Measurements from ENCODE around the gene ENTPD1.
"Not testable (repeated sequence)": the region's sequence is repeated elsewhere in the genome, so short reads cannot be mapped to it uniquely, and the experiment has no call there.

Gene ENTPD1

GRCh38 chr10:95756041-95756761 is at the start of gene ENTPD1:
TSS of gene ENTPD1 (plus strand) at chr10:95756163. CDS start at chr10:95756240, 77 bp downstream.
- DNase-seq (ENCODE audit: low read depth in 1 of 2, low spot score in 1 of 2), result no peak

GRCh38 chr10:95706573-95706972 is 49.4 kb upstream of the ENTPD1 start:
- no peak for DNase-seq (ENCODE audit: low read depth in 1 of 2, low spot score in 1 of 2)

- DNase-seq (ENCODE audit: low read depth in 1 of 2, low spot score in 1 of 2), result no peak
Observed at GRCh38 chr10:95706990-95707389, 49.0 kb upstream of the ENTPD1 start.

GRCh38 chr10:95711492-95711891 is 44.5 kb upstream of the ENTPD1 start:
- no peak for DNase-seq (ENCODE audit: low read depth in 1 of 2, low spot score in 1 of 2)

- DNase-seq (ENCODE audit: low read depth in 1 of 2, low spot score in 1 of 2), result no peak
Observed at GRCh38 chr10:95716466-95716865, 39.5 kb upstream of the ENTPD1 start.

- DNase-seq (ENCODE audit: low read depth in 1 of 2, low spot score in 1 of 2), result no peak
Observed at GRCh38 chr10:95716866-95717265, 39.1 kb upstream of the ENTPD1 start.

- DNase-seq (ENCODE audit: low read depth in 1 of 2, low spot score in 1 of 2), result not testable (repeated sequence)
Observed at GRCh38 chr10:95720745-95721144, 35.2 kb upstream of the ENTPD1 start.

- not testable (repeated sequence) for DNase-seq (ENCODE audit: low read depth in 1 of 2, low spot score in 1 of 2)
Observed at GRCh38 chr10:95722496-95722895, 33.5 kb upstream of the ENTPD1 start.

GRCh38 chr10:95728526-95728925 is 27.4 kb upstream of the ENTPD1 start:
- DNase-seq (ENCODE audit: low read depth in 1 of 2, low spot score in 1 of 2), result no peak

GRCh38 chr10:95729323-95730055 is 26.5 kb upstream of the ENTPD1 start:
- no peak for DNase-seq (ENCODE audit: low read depth in 1 of 2, low spot score in 1 of 2)

GRCh38 chr10:95730233-95730632 is 25.7 kb upstream of the ENTPD1 start:
- no peak for DNase-seq (ENCODE audit: low read depth in 1 of 2, low spot score in 1 of 2)

- DNase-seq (ENCODE audit: low read depth in 1 of 2, low spot score in 1 of 2), result not testable (repeated sequence)
Observed at GRCh38 chr10:95732907-95733306, 23.1 kb upstream of the ENTPD1 start.

GRCh38 chr10:95739056-95739455 is 16.9 kb upstream of the ENTPD1 start:
- DNase-seq (ENCODE audit: low read depth in 1 of 2, low spot score in 1 of 2), result no peak

- DNase-seq (ENCODE audit: low read depth in 1 of 2, low spot score in 1 of 2), result no peak
Observed at GRCh38 chr10:95741807-95742467, 14.0 kb upstream of the ENTPD1 start.

GRCh38 chr10:95742485-95742884 is 13.5 kb upstream of the ENTPD1 start:
- no peak for DNase-seq (ENCODE audit: low read depth in 1 of 2, low spot score in 1 of 2)

- no peak for DNase-seq (ENCODE audit: low read depth in 1 of 2, low spot score in 1 of 2)
Observed at GRCh38 chr10:95742962-95743535, 12.9 kb upstream of the ENTPD1 start.

GRCh38 chr10:95745501-95745900 is 10.5 kb upstream of the ENTPD1 start:
- no peak for DNase-seq (ENCODE audit: low read depth in 1 of 2, low spot score in 1 of 2)

GRCh38 chr10:95748349-95748748 is 7.6 kb upstream of the ENTPD1 start:
- DNase-seq (ENCODE audit: low read depth in 1 of 2, low spot score in 1 of 2), result no peak

GRCh38 chr10:95755511-95756004 is 405 bp upstream of the ENTPD1 start:
- DNase-seq (ENCODE audit: low read depth in 1 of 2, low spot score in 1 of 2), result no peak

- no peak for DNase-seq (ENCODE audit: low read depth in 1 of 2, low spot score in 1 of 2)
Observed at GRCh38 chr10:95756809-95757684, 1.1 kb downstream of the ENTPD1 start.

Data from stimulated activated CD4-positive, alpha-beta T cell treated with anti-CD3 and anti-CD28 coated beads, Interleukin-15, amount 100 ng/mL, for 1 hour (primary cell).